ENCODE measurements around the gene HIF3A.
"Not testable (repeated sequence)": the region's sequence is repeated elsewhere in the genome, so short reads cannot be mapped to it uniquely, and the experiment has no call there.

HIF3A gene

DNA sequence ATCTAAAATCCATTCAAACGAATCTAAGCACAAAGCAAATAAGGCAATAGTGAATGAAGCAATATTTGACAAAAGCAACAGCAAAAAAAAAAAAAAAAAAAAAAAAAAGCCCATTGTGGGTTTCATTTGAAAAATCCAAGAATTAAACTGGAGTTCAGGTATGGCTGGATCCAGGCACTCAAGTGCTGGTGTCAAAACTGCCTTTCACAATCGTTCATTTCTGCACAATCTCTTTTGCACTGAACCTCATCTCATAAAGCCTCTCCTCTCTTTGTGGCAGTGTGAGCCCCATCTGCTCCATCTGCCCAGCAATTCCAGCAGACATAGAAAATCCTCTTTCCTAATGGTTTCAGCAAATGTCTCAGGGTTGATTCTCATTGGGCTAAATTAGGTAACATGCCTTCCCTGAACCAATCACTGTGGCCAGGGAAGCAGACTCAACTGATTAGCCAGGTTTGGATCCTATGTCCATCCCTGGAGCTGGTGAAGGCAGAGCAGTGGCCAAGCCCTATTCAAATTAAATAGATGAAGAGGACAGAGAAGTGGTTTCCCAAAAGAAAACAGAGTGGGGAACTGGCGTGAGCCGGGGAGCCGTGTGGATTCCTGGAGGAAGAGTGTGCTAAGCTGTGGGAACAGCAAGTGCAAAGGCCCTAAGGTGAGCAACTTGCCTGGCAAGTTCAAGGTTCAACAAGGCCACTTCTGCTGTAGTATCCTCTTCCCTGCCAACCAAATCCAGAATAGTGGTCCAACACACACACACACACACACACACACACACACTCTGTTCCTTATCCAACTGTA is 1.2 kb upstream of the HIF3A start:
- no peak for FAIRE-seq

DNA sequence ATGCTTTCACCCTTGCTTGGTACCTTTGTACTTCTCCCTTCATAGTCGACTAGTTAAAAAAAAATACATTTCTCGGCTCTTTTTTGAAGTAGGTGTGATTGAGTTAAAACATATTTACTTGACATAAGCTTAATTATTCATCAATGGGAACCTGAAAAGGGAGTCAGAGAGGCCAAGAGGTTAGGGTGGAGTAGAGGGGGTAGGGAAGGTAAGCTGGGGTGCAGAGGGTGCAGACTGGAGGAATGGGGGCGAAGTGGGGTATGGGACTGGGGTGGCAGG is 701 bp upstream of the HIF3A start:
- FAIRE-seq, result no peak

DNA sequence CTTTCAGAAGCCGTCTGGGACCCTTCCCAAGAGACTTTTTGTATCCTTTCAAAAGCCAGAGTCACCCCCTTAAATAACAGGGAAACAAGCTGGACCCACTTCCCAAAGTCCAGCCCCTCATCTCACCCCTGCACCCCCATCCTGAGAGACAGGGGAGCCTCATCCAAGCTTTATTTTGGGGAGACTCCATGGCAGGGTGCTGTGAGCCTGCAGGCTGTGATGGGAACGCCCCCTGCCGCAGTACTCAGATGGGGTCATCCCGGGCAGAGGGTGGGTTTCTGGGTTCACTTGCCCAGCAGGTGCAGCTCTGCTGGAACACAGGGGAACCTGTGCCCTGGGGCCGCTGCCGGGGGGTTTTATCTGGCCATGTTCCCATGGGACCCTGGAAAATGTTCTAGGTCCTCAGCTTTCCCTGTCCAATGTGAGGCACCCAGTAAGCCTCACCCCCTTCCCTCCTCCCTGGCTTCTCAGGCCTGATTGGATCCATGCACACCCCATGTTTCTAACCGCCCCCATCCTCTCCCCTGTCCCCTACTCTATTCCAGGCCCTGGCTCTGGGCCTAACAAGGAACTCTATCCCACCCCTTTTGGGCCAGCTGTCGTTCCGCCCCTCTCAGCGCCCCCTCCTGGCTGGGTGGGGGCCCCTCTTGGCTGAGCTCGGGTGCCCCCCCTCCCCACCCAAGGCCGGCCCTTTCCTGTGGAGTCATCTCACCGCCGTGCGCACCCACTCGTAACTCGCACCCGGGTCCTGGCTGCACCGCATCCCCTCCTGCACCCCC is 1.0 kb downstream of the HIF3A start:
- FAIRE-seq, result no peak

DNA sequence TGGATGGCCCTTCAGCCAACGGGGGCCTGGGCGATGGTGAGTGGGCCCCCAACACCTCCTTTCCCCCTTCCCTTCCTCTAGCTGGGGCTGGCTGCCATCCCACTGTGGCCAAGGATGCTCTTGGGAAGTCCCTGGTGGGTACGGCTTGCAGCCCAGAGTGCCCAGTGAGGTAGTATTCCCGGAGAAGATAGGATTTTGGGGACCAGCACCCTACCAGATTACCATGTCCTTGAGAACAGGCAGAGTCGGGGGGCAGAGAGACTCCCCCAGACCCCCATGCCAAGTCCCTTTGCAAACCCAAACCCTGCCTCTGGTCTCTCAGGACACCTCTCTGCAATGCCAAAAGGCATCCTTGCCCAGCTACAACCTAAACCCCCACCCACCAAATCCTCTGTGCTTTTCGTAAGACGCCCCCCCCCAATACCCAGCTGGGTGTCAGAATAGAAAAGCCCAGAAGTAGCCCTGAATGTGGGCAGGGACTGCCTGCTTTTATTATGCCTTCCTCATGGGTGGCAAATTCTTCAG is 1.7 kb downstream of the HIF3A start:
- FAIRE-seq, result no peak

DNA sequence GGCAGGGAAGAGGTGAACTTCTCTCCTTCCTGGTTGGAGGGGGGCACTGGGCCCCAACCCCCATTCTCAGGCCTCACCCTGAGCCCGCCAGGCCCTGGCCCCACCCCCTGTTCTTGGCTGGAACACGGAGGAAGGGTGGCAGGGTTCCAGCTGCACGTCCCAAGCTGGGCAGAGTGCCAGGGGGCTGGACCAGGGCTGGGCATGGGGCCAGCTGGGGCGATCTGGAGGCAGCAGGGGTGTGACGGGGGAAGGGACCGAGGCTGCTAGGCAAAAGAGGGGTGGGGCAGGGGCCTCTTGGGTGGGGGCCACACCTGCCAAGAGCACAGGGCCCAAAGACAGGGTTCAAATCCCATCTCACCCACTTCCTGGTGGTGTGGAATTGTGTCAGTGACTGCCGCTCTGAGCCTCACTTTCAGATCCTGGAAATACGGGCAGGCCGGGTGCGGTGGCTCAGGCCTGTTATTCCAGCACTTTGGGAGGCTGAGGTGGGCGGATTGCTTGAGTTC is 2.2 kb downstream of the HIF3A start:
- no peak for FAIRE-seq

DNA sequence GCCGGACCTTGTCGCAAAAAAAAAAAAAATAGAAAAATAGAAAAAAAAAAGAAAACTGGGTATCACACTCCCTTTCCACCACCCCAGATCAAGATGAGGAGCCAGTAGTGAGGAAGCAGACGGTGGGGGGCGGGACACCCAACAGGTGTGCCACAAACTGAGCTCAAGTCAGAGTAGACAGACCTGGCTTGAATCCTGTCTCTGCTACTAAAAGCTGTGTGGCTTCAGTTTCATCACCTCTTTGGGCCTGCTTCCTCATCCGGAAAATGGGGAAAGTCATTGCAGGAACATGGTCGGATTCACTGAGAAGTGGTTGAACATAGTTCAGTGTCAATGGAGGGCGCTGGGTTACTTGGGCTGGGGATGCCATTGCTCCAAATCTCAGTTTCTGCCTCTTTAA is 2.9 kb downstream of the HIF3A start:
- no peak for FAIRE-seq

DNA sequence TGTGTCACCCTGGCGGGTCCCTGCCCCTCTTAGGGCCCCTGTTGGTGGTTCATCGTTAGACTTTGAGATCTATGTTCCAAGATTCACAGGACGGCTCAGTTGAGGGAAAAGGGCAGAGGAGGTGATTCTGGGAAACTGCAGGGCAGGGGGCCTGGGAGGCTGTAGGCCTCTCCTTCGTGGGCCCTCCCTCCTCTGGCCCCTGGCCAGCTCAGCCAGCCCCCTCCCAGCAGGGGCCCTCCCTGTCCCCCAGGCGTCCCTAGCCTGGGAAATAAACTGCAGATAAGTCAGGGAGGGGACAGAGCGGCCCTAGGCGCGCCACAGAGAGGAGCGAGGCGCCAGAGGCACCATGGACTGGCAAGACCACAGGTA is 6.5 kb downstream of the HIF3A start:
- no peak for FAIRE-seq

DNA sequence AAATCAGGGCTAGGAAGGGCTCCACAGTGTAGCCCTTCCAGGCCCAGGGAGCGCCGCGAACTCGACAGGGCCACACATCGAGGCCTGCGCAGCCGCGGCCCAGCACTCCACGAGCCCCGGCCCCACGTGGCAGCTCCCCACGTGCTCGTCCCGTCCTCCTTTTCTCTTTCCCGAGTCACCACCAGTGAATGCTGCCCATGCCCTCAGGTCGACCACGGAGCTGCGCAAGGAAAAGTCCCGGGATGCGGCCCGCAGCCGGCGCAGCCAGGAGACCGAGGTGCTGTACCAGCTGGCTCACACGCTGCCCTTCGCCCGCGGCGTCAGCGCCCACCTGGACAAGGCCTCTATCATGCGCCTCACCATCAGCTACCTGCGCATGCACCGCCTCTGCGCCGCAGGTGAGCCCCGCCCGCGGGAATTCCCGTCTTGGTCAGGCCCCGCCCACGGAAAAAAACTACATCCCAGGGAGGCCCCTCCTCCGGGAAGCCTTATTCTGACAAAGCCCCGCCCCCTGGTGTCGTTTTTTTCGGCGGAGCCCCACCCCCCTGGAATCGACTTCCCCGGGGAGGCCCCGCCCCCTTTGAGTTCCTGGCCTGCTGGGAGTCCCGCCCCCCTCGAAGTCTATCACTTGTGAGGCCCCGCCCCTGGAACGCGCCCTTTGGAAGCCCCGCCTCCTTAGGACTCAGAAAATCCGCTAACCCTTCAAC is 7.0 kb downstream of the HIF3A start:
- FAIRE-seq, result no peak

DNA sequence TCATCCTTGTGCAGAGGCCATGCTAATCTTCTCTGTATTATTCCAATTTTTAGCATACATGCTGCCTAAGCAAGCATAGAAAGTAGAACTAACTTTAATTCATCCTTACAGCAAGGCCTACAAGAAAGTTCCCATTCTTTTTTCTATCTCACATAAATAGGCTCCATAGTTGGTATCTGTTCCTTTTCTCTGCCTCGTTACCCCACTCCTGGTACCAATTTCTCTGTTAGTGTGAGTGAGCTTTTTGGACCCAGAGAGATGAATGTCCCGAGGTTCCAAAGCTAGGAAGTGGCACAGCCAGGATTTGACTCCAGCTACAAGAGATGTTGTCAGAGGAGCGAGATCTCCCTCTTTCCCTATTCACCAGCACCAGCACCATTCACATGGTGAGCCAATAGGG is 9.7 kb downstream of the HIF3A start:
- no peak for FAIRE-seq

DNA sequence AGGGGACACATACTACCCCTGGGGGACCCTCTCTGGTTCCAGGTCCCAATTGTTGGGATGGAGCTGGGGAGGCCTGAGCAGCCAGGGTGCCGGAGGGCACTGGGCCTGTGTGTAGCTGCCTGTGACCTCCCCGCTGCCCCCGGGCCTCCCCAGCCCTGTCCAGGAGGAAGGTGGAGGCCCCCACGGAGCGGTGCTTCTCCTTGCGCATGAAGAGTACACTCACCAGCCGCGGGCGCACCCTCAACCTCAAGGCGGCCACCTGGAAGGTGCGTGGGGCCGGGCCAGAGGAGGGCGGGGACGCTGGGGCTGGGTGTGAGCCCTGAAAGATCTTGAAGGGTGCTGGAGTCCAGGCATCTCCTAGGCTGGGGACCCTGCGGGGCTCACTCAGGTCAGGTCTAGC is 11.7 kb downstream of the HIF3A start:
- no peak for FAIRE-seq

DNA sequence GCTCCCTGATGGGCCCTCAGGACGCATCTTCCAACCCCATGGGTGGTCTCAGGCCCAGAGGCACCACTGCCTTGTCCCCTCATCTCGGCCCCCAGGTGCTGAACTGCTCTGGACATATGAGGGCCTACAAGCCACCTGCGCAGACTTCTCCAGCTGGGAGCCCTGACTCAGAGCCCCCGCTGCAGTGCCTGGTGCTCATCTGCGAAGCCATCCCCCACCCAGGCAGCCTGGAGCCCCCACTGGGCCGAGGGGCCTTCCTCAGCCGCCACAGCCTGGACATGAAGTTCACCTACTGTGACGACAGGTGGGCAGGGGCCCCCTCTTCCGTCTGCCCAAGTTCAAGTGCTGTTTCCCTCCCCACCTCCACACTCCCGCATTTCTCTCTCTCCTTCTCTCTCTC is 12.2 kb downstream of the HIF3A start:
- FAIRE-seq, result no peak

DNA sequence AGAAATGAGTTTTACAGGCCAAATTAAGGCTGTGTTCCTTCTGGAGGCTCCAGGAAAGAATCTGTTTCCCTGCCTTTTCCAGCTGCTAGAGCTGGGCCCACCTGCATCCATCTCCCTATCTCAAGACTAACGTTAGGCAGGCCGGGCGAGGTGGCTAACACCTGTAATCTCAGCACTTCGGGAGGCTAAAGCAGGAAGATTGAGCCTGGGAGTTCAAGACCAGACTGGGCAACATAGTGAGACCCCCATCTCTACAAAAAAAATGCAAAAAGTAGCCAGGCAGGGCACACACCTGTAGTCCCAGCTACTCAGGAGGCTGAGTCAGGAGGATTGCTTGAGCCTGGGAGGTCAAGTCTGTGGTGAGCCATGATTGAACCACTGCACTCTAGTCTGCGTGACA is 14.6 kb downstream of the HIF3A start:
- no peak for FAIRE-seq

DNA sequence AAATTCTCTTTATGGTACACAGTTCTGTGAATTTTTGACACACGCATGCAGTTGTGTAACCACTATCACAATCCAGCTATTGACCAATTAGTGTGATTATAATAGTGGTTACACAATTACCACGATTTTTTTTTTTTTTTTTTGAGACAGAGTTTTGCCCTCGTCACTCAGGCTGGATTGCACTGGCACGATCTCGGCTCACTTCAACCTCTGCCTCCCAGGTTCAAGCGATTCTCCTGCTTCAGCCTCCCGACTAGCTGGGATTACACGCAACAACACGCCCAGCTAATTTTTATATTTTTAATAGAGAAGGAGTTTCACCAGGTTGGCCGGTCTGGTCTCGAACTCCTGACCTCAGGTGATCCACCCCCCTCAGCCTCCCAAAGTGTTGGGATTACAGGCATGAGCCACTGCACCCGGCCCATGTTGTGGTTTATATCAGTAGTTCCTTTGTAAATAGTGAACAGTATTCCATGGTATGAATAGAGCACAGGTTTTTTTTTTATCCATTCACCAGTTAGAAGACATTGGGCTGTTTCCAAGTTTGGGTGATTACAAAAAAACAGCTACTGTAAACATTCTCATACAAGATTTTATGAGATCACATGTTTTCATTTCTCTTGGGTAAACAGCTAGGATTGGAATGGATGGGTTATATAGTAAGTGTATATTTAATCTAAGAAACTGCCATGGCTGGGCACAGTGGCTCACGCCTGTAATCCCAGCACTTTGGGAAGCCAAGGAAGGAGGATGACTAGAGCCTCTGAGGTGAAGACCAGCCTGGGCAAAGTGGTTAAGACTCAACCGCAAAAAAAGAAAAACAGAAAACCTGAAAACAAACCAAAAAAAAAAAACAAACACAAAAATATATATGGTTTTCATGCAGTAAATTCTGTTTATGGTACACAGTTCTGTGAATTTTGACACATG is 17.0 kb downstream of the HIF3A start:
- FAIRE-seq, result not testable (repeated sequence)

DNA sequence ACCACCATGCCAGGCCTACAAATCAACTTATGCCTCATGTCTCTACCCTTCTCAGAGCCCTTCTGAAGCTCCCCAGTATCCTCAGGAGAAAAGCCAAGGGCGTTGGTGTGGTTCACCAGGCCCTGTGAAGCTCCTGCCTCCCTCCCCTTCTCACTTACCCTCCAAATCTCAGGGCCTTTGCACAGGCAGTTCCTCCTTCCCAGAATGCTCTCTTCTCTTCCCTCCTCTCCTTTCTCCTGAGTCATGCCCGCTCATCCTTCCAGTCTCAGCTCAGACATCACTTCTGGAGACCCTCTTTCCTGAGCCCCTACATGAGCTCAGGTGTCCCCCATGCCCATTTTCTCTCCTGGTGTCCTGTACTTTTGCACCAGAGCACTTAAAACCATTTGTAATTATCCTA is 20.5 kb downstream of the HIF3A start:
- FAIRE-seq, result no peak

DNA sequence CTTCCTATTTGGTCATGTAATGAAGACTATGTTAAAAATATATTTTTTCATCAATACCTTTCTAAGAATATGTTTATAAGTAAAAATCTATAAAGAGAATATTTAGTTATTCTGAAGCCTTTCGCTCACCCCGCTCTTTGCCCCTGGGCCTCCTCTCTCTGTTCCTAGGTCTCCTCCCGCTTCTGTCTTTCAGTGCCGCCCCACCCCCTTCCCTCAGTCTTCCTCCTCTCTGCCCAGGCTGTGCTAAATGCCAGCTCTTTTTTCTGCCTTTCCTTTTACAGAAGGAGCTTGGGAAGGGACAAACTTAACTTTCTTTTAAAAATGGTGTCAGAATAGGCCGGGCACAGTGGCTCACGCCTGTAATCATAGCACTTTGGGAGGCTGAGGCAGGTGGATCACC is 22.8 kb downstream of the HIF3A start:
- no peak for FAIRE-seq

DNA sequence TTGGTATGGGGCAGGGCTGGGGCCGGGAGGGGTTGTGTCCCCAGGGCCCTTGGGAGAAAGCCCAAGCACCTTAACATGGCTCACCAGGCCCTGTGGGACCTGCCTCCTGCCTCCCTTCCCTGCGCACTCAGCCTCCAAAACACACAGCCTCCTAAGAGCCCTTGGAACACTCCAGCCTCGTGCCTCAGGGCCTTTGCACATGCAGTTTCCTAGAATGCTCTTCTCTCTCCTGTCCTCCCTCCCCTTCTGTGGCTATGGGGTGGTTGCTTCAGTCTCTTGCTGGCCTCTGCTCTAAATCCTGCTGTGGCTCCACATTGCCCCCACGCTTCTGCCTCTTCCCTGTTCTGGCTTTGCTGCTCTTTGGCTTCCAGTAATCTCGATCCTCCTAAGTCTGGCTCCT is 23.7 kb downstream of the HIF3A start:
- no peak for FAIRE-seq

DNA sequence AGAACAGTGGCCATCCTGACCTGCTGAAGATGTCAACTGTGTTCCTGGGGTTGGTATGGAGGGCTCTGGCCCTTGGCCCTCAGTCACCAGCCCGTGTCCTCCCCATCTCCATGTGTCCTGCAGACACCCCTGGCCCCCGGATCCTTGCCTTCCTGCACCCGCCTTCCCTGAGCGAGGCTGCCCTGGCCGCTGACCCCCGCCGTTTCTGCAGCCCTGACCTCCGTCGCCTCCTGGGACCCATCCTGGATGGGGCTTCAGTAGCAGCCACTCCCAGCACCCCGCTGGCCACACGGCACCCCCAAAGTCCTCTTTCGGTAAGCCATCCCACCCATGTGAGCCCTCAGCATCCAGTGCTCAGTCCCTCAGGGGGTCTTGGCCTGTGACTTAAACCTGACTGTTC is 24.8 kb downstream of the HIF3A start:
- FAIRE-seq, result no peak

DNA sequence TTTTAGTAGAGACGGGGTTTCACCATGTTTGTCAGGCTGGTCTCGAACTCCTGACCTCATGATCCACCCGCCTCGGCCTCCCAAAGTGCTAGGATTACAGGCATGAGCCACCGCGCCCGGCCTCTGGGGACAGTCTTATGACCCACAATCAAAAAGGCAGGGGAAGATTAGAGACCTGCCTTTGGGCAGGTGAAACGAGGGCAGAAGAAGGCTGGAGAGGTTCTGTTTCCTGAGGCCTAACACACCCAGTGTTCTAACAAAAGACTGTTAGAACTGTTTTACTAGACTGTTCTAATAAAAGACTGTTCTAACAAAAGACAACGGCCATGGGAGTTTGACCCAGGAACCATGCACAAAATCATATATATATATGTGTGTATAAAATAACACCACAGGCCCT is 26.4 kb downstream of the HIF3A start:
- not testable (repeated sequence) for FAIRE-seq

DNA sequence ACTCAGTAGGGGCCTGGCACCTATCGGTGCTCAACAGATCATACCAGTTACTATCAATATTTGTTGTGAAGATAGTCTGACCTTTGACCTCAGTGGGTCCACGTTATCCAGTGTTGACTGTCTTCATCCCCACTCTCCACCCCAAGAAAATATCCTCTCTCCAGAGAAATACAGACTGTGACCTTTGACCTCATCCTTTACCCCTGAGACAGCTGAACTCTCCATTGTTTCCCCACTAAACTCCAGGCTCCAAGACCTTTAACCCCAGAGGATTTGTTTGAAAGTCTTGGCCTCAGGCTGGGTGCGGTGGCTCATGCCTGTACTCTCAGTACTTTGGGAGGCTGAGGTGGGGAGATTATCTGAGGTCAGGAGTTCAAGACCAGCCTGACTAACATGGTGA is 27.4 kb downstream of the HIF3A start:
- FAIRE-seq, result no peak

DNA sequence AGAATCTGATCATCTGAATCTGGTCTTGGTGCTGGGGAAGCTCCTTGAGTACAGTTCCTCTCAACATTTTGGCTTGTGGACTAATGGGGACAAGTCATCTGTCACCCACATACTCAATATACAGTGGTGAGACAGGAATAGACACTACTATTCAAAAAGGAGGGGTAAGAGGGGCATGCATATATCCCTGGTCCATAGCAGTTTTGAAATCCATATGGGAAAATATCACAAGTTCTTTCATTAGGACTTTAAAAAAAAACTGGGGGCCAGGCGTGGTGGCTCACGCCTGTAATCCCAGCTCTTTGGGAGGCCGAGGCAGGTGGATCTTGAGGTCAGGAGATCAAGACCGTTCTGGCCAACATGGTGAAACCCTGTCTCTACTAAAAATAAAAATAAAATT is 29.8 kb downstream of the HIF3A start:
- no peak for FAIRE-seq

DNA sequence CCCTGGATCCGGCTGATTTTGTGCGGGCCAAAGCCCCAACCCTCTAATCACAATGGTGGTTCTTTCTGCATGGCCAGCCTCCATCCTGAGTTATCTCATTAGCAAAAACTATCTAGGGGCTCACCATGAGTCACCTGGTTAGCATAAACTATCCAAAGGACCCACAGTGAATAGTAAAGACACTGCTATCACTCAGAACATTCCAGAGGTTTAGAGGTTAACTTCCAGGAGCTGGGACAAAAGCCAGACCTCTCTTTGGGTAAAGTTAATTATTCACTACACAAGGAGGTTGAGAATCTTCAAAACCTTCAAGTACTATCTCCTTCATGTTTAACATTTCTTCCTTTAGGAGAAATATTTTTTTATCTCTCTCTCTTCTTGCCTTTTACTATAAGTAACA is 31.2 kb downstream of the HIF3A start:
- no peak for FAIRE-seq

DNA sequence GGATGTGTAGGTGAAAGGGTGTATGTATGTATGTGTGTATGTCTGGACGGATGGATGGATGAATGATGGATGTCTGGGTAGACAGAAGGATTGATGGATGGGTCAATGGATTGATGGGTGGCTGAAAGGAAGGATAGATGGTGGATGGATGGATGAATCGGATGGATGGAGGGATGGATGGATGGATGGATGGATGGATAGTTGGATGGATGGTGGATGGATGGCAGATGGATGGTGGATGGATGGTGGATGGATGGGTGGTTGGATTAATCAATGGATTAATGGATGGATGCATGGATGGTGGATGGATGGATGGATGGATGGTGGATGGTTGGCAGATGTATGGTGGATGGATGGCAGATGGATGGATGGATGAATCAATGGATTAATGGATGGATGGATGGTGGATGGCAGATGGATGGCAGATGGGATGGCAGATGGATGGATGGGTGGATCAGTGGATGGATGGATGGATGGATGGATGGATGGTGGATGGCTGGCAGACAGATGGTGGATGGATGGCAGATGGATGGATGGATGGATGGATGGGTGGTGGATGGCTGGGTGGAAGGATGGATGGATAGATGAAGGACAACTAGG is 33.6 kb downstream of the HIF3A start:
- no peak for FAIRE-seq
